HuH-7 (cell line): ENCODE results near the gene MYBPC2.

Experiments
- DNase-seq: peaks from one replicate; pipeline ENCODE4 v3.0.0; 2011; ENCODE audit warnings: low spot score

The MYBPC2 gene

GRCh38 chr19:50410109-50410508, 22.6 kb upstream of the MYBPC2 start:
- DNase-seq, result no peak

- no peak for DNase-seq
These were observed 20.3 kb upstream of the MYBPC2 start for GRCh38 chr19:50412419-50412818.

- no peak for DNase-seq
These were observed 19.6 kb upstream of the MYBPC2 start for GRCh38 chr19:50413096-50413495.

GRCh38 chr19:50413531-50413930, 19.2 kb upstream of the MYBPC2 start:
- DNase-seq, result no peak

DNA sequence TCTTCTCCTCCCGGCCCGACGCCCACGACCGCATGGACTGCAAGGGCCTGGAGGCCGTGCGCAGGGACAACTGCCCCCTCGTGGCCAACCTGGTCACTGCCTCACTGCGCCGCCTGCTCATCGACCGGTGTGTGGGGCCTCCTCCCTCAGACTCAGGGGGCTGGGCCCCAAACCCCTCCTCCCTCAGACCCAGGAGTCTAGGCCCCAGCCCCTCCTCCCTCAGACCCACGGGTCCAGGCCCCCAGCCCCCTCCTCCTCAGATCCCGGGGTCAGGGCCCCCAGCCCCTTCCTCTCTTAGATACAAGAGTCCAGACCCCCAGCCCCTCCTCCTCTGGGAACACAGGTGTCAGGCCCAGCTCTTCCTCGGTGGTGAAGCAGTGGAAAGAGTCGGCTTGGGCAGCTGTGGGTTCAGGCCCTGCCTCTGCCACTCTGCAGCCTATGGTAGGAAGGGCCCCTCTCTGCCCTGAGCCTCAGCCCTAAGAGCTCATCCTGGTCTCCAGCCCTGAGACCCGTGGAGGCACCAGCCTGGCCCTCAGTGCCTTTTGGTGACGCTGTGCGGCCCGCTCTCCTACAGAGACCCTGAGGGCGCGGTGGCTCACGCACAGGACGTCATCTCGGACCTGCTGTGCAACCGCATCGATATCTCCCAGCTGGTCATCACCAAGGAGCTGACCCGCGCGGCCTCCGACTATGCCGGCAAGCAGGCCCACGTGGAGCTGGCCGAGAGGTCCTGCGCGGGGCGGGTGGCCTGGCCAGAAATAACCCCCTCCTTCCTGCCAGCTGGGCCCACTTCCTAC, 17.6 kb upstream of the MYBPC2 start:
- DNase-seq, result peak; percentile 87

DNA sequence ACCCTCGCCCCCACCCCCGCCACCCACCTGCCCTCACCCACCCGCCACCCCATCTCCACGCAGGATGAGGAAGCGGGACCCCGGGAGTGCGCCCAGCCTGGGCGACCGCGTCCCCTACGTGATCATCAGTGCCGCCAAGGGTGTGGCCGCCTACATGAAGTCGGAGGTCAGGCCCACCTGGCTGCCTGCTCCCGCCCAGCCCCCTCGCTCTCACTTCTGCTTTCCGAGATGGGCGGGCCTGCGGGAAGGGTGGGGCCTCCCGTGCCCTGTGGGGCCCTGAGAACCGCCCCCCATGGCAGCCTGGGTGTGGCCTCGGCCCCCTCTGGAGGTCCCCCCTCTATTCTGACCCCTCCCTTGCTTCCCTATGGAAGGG, 17.0 kb upstream of the MYBPC2 start:
- no peak for DNase-seq

DNA sequence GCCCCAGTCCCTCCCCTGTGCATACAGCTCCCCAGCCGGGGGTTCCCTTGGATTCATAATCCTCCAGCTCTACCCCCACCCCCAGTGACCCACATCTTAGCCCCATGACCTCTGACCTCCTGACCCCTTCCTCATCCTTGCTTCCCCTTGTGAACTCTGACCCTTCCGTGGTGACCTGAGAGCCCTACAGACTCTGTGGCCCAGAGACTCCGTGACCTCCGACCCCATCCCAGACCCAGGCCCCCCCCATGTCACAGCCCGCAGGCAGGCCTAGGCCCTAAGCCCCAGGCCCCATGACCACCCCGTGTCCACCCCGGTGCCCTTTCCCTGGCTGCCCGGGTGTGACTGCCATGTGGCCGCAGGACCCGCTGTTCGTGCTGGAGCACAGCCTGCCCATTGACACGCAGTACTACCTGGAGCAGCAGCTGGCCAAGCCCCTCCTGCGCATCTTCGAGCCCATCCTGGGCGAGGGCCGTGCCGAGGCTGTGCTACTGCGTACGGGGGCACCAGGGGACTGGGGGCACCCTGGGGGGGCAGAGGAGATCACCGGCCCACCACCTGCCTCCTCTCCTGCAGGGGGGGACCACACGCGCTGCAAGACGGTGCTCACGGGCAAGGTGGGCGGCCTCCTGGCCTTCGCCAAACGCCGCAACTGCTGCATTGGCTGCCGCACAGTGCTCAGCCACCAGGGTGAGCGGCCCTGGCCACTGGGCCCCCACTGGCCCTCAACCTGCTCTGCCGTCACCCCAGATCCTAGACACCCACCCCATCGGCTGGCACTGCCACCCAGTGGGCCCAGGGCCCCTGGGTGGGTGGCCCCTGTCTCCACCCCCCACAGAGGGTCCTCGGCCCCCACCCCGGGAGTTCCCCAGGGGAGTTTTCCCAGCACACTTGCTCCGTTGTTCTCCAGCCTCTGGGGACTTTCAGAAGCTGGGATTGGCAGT, 16.4 kb upstream of the MYBPC2 start:
- no peak for DNase-seq

GRCh38 chr19:50417111-50418081, 15.3 kb upstream of the MYBPC2 start:
- DNase-seq, result no peak

DNA sequence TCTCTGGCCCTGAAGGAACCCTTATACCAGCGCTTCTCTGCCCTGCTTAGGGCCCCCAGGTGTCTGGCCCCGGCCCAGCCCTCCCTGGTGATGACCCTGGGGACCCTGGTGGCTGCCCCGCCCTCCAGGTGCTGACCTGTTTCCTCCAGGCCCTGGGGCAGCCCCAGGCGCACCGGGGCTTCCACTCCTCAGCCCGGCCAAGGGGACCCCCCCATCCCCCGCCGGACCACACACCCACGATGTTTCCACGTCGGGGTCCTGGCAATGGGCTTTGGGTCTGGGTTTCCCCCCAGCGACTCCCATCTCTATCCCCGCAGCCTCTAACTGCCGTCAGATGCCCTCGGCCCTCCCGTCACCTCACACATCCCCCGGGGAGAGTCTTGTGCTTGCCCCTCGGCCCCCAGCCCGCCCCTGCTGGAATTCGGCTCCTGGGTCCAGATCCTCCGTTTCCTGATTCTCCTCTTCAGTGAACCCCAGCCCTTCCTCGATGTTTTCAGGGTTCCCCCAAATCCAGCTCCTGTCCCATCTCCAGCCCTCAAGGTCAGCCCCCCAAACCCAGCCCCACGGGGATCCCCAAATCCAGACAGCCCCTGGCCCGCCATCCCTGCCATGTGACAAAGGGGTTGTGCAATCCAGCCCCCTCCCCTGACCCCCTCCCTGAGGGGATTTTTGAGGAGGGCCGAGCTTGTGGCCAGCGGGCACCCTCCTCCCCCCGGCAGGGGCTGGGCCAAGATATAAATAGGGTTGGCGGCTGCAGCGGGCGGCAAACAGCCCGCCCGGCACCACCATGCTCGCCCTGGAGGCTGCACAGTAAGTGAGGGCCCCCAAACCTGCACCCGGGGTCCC, 14.3 kb upstream of the MYBPC2 start, which contains the start of gene SPIB:
Gene SPIB, plus strand, starts transcription at position 763 of the 846 bp plus-strand sequence. Its CDS starts 25 bp downstream, at position 788.
- DNase-seq, result no peak

DNA sequence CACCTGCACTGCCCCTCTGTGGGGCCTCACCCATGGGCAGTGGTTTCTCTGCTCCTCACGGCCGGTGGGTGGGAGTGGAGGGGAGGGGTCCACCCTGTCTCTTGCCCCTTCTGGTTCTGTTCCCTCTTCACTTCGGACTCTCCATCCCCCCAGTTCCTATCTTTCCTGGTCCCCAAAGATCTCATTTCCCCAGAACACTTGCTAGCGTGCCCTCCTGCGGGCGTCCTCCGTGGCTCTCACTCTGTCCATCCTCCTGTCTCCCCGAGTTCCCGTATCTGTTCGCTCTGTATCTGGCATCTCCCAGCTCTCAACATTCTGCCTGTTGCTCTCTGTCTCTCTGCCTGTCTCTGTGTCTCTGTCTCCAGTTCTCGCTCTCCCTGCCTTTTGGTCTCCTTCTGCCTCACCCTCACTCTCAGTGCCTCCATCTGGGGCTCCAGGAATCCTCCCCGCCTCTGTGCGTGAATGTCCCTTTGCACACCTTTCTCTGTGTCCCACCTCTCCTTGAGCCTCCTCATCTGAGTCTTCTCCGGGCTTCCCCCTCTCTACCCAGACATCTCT, 13.6 kb upstream of the MYBPC2 start:
- DNase-seq, result no peak

GRCh38 chr19:50419580-50420035, 13.1 kb upstream of the MYBPC2 start:
- no peak for DNase-seq

GRCh38 chr19:50420127-50420526, 12.6 kb upstream of the MYBPC2 start:
- no peak for DNase-seq

GRCh38 chr19:50420808-50421207, 11.9 kb upstream of the MYBPC2 start:
- DNase-seq, result no peak

DNA sequence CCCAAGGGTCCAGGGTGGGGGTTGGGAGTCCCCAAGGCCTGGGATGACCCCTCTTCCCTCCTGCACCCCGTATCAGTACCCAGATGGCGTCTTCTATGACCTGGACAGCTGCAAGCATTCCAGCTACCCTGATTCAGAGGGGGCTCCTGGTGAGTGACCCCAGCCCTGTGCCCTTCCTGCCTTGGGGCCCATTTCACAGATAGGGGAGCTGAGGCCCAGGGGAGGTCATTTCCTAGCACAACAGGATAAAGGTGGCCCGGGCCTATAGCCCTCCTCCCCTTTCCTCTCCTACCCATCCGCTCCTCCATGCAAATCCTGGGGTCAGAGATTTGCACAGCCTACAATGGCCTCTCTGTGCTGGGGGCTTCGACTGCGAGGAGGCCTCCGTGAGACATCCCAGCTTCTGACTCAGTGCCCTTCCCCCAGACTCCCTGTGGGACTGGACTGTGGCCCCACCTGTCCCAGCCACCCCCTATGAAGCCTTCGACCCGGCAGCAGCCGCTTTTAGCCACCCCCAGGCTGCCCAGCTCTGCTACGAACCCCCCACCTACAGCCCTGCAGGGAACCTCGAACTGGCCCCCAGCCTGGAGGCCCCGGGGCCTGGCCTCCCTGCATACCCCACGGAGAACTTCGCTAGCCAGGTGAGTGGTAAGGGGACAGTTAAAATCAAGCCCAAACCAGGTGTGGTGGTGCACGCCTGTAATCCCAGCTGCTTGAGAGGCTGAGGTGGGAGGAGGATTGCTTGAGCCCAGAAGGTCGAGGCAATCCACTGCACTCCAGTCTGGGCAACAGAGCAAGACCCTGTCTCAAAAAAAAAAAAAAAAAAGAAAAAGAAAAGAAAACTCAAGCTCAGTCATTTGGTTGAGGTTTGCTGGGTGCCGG, 10.1 kb upstream of the MYBPC2 start:
- no peak for DNase-seq

DNA sequence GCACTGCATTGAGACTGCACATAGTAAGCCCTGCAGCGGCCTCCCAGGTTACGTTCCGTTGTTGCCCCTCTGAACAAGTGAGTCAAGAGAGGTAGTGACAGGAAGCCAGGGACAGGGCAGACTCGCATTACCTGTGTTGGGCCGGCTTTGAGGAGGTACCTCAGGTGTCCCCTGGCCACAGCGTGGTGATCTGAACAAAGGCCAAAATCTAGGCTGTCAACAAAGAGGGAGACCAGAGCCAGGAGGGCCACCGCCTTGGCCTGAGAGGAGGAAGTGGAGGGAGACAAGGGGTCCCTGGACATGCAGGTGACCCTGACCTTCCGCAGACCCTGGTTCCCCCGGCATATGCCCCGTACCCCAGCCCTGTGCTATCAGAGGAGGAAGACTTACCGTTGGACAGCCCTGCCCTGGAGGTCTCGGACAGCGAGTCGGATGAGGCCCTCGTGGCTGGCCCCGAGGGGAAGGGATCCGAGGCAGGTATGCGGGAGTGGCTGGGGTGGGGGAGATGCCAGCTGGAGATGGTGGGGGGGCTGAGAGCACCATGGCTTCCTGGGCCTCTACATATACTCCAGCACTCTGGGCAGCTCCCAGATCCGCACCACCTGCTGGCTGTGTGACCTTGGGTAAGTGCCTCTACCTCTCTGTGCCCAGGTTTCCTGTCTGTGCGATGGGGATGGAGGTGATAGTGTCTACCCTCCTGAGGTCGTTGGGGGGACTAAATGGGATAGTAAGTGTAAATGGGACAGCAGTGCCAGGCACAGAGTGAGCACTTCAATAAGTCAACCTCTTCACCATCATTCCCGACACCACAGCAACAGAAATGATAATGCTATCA, 9.2 kb upstream of the MYBPC2 start:
- DNase-seq, result no peak

DNA sequence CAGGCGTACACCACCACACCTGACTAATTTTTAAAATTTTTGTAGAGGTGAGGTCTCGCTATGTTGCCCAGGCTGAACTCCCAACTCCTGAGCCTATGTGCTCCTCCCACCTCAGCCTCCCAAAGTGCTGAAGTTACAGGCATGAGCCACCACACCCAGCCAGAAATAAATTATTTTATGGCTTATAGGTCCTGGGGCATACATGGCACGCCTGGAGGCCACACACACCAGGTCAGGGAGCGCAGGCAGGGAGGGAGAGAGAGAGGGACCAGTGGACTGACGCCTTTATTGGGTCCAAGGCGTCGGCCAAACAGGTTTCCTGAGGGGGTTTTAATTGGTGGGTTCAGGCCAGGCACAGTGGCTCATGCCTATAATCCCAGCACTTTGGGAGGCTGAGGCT, 7.1 kb upstream of the MYBPC2 start:
- no peak for DNase-seq

DNA sequence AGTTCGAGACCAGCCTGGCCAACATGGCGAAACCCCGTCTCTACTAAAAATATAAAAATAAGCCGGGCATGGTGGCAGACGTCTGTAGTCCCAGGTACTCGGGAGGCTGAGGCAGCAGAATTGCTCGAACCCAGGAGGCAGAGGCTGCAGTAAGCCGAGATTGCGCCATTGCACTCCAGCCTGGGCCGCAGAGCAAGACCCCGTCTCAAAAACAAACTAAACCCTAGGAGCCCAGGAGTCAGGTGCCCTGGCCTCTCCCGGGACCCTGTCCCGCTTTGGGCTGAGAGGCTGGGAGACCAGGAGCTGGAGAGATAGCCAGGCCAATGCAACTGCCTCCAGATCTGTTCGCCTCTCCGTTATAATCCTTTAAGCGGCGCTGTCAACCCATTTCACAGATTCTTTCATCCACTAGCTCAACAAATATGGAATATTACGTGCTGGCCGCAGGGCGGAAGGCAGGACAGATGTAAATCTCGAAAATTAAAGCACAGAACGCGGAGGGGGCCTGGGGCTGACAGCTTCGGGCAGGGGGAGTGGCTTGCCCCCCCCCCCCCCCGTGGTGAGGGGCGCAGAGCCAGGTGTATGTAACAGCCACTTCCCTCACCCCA, 5.3 kb upstream of the MYBPC2 start:
- DNase-seq, result no peak

- DNase-seq, result no peak
These were observed 4.7 kb upstream of the MYBPC2 start for GRCh38 chr19:50427997-50428425.
